Activated B cell treated with CpG ODN at 0.5 μM for 24 hours (primary cell): ENCODE results near the gene LATS1. TPM values are rescaled to one million over a fixed set of nuclear protein-coding genes. Genes with fewer than 3 reads are reported as not detected.
"Not testable (repeated sequence)": the region's sequence is repeated elsewhere in the genome, so short reads cannot be mapped to it uniquely, and the experiment has no call there.

Experiments
- ATAC-seq: fragments of 200-7000 bp; cut with Tn5 transposase; one replicate; pipeline ENCODE4 v1.10.0; 2021; ENCODE audit warnings: low read depth, mild to moderate bottlenecking, moderate library complexity
- CTCF ChIA-PET: fragments of 350-600 bp; sonication (Branson Sonifier 250); formaldehyde crosslinking; loops from one replicate; lab custom pipeline; 2021; ENCODE audit warnings: antibody characterized with exemption; lab: Charles Lee
- POLR2A ChIA-PET: fragments of 350-600 bp; sonication (Branson Sonifier 250); formaldehyde crosslinking; loops from one replicate; lab custom pipeline; 2021; ENCODE audit warnings: antibody characterized with exemption; lab: Charles Lee
- DNase-seq: peaks from one replicate; pipeline ENCODE4 v3.0.0; 2022
- H3K27ac Mint-ChIP-seq: one replicate; pipeline ENCODE4 v1.8.0; 2020; ENCODE audit warnings: mixed read lengths
- H3K27me3 Mint-ChIP-seq: one replicate; pipeline ENCODE4 v1.8.0; 2021; ENCODE audit warnings: mixed read lengths
- H3K36me3 Mint-ChIP-seq: one replicate; pipeline ENCODE4 v1.8.0; 2021; ENCODE audit warnings: low read depth, mixed read lengths
- H3K4me1 Mint-ChIP-seq: one replicate; pipeline ENCODE4 v1.8.0; 2021; ENCODE audit warnings: mixed read lengths
- H3K4me3 Mint-ChIP-seq: one replicate; pipeline ENCODE4 v1.8.0; 2020; ENCODE audit warnings: mild to moderate bottlenecking, mixed read lengths
- H3K9me3 Mint-ChIP-seq: one replicate; pipeline ENCODE4 v1.8.0; 2020; ENCODE audit warnings: mixed read lengths
- CTCF ChIP-seq: fragments of 200-600 bp; IDR thresholded peaks from one replicate; pipeline ENCODE4 v1.8.0; 2022; ENCODE audit warnings: antibody characterized with exemption, mild to moderate bottlenecking
- intact Hi-C: fragments of 100-400 bp; cut with micrococcal nuclease; formaldehyde crosslinking; loops from one replicate; pipeline ENCODE4 v1.15.1; 2024
- total RNA-seq: library from RNA; stranded (reverse); gene quantifications from 2 replicates; pipeline ENCODE4 v1.2.3, GENCODE V29; 2022

LATS1 gene
- total RNA-seq, 1 donor from 2014 or later = 42.0 TPM

- H3K36me3 Mint-ChIP-seq = peaks cover 57% of the 10 kb centered on the region
- CTCF ChIA-PET = no interaction called here
- no peak for ATAC-seq
These were observed 37.4 kb downstream of the LATS1 start for GRCh38 chr6:149680503-149680902.

GRCh38 chr6:149672265-149672664, 45.6 kb downstream of the LATS1 start:
- H3K27ac Mint-ChIP-seq, H3K4me3 Mint-ChIP-seq, ATAC-seq, intact Hi-C loops, POLR2A ChIA-PET, CTCF ChIA-PET, H3K9me3 Mint-ChIP-seq, H3K4me1 Mint-ChIP-seq, H3K27me3 Mint-ChIP-seq, DNase-seq: not testable (repeated sequence)
- peaks cover 72% of the 10 kb centered on the region for H3K36me3 Mint-ChIP-seq

More at GRCh38 chr6:149680503-149680902, 37.4 kb downstream of the LATS1 start:
- no peak overlapping the region for H3K27ac Mint-ChIP-seq
- no peaks in the 10 kb centered on the region for H3K9me3 Mint-ChIP-seq
- no peak for DNase-seq
- no peak for TF ChIP-seq CTCF
- H3K4me1 Mint-ChIP-seq = peaks cover 7% of the 10 kb centered on the region
- intact Hi-C loops = no loop called here
- POLR2A ChIA-PET = interaction anchor here (0.5 to 1.2 kb wide), 4 partner anchors 115 to 629 kb away, joined by 3 to 5 read pairs (median 3); no protein-coding TSS in a partner anchor
- H3K4me3 Mint-ChIP-seq = no peak overlapping the region
- no peaks in the 10 kb centered on the region for H3K27me3 Mint-ChIP-seq

- no peak for ATAC-seq
- no peak for DNase-seq
- Mint-ChIP-seq H3K9me3 (no peaks in the 10 kb centered on the region), H3K4me1 (no peaks in the 10 kb centered on the region), H3K27me3 (no peaks in the 10 kb centered on the region), H3K4me3 (no peak overlapping the region), H3K27ac (no peak overlapping the region), H3K36me3 (peaks cover 47% of the 10 kb centered on the region)
- intact Hi-C loops = no loop called here
- CTCF ChIA-PET = no interaction called here
- no peak for TF ChIP-seq CTCF
- POLR2A ChIA-PET = no interaction called here
These were observed 57.9 kb downstream of the LATS1 start for GRCh38 chr6:149660028-149660427.

GRCh38 chr6:149657441-149657840, 60.5 kb downstream of the LATS1 start:
- ATAC-seq (no peak), DNase-seq (no peak)
- no peak for TF ChIP-seq CTCF
- intact Hi-C loops = no loop called here
- CTCF ChIA-PET = no interaction called here
- no peak overlapping the region for H3K4me3 Mint-ChIP-seq
- no peaks in the 10 kb centered on the region for H3K4me1 Mint-ChIP-seq
- peaks cover 27% of the 10 kb centered on the region for H3K36me3 Mint-ChIP-seq
- POLR2A ChIA-PET = no interaction called here
- H3K27ac Mint-ChIP-seq = no peak overlapping the region
- H3K9me3 Mint-ChIP-seq = no peaks in the 10 kb centered on the region
- H3K27me3 Mint-ChIP-seq = no peaks in the 10 kb centered on the region

DNA sequence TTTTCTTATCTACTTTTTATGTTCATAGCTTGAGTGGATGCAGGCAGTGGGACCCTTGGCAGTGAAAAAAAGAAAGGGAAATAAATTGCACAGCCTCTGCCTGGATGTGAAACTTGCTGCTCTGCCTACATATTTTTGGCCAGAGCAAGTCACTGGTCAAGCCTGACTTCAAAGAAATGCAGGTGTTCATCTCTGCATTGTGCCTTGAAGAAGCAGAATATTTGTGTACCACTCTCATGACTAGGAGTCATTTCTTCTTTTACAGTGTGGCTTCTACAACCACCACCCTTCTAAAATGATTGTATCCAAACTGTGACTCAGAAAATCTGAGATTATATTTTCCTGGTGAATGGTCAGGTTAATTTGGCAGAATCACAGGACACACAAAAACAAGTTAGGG, 66.8 kb downstream of the LATS1 start:
- Mint-ChIP-seq H3K36me3 (peaks cover 2% of the 10 kb centered on the region), H3K9me3 (no peaks in the 10 kb centered on the region), H3K27me3 (no peaks in the 10 kb centered on the region), H3K4me1 (peaks cover 22% of the 10 kb centered on the region), H3K27ac (no peak overlapping the region), H3K4me3 (no peak overlapping the region)
- TF ChIP-seq CTCF = no peak
- ATAC-seq = no peak
- DNase-seq = no peak
- intact Hi-C loops = no loop called here
- ChIA-PET CTCF (interaction anchor here (0.6 kb wide), 1 partner anchor 232 kb away, joined by 3 read pairs; no protein-coding TSS in a partner anchor), POLR2A (no interaction called here)
